CD4-positive, alpha-beta memory T cell (primary cell): ENCODE results near the gene ZCCHC13. TPM values are rescaled to one million over a fixed set of nuclear protein-coding genes. Genes with fewer than 3 reads are reported as not detected.
A peak's percentile ranks its signal among the peaks of the same experiment; 100 is the strongest.

ENCODE experiments used
- CTCF ChIA-PET: fragments of 350-600 bp; sonication (Branson Sonifier 250); formaldehyde crosslinking; loops from one replicate; lab custom pipeline; 2021; ENCODE audit warnings: inconsistent platforms; ENCODE audit not compliant: partially characterized antibody; lab: Charles Lee
- POLR2A ChIA-PET: fragments of 350-600 bp; sonication (Branson Sonifier 250); formaldehyde crosslinking; loops from one replicate; lab custom pipeline; 2021; ENCODE audit not compliant: partially characterized antibody; lab: Charles Lee
- DNase-seq, 5 donors: peaks; one replicate each; pipeline versions ENCODE4 v3.0.0 to v3.0.0-alpha.2; 2020 to 2022; ENCODE audit warnings: mixed read lengths in 1 of 5
- H3K27ac ChIP-seq: one replicate; pipeline ENCODE4 v1.7.0; 2013; ENCODE audit warnings: low read depth, low read length
- H3K27me3 ChIP-seq: 2 replicates; pipeline ENCODE4 v1.7.0; 2013; ENCODE audit warnings: mild to moderate bottlenecking, low read length, moderate library complexity; ENCODE audit not compliant: insufficient read depth
- H3K36me3 ChIP-seq: 2 replicates; pipeline ENCODE4 v1.7.0; 2013; ENCODE audit warnings: mild to moderate bottlenecking, low read length, moderate library complexity; ENCODE audit not compliant: insufficient read depth
- H3K4me1 ChIP-seq: 2 replicates; pipeline ENCODE4 v1.7.0; 2013; ENCODE audit warnings: mild to moderate bottlenecking, low read length, moderate library complexity; ENCODE audit not compliant: insufficient read depth
- H3K4me3 ChIP-seq, 2 donors: one replicate each; pipeline ENCODE4 v1.7.0; 2013; ENCODE audit warnings: low read length in 2 of 2, mild to moderate bottlenecking in 1 of 2
- H3K9me3 ChIP-seq, 2 donors: one replicate each; pipeline ENCODE4 v1.7.0; 2013; ENCODE audit warnings: low read length in 2 of 2, control low read depth in 1 of 2; ENCODE audit not compliant: control insufficient read depth in 1 of 2
- H3K27ac Mint-ChIP-seq, 7 donors: one replicate each; pipeline ENCODE4 v1.8.0; 2020 to 2021; ENCODE audit warnings: mixed read lengths in 7 of 7, mild to moderate bottlenecking in 6 of 7, inconsistent platforms in 3 of 7, moderate library complexity in 3 of 7
- H3K27me3 Mint-ChIP-seq, 2 donors: one replicate each; pipeline ENCODE4 v1.8.0; 2020 to 2021; ENCODE audit warnings: mixed read lengths in 2 of 2
- H3K36me3 Mint-ChIP-seq, 2 donors: one replicate each; pipeline ENCODE4 v1.8.0; 2020 to 2021; ENCODE audit warnings: mixed read lengths in 2 of 2, inconsistent platforms in 1 of 2, mild to moderate bottlenecking in 1 of 2
- H3K4me1 Mint-ChIP-seq, 4 donors: one replicate each; pipeline ENCODE4 v1.8.0; 2020 to 2021; ENCODE audit warnings: mixed read lengths in 4 of 4, mild to moderate bottlenecking in 1 of 4
- H3K4me3 Mint-ChIP-seq, 8 donors: one replicate each; pipeline ENCODE4 v1.8.0; 2020 to 2021; ENCODE audit warnings: mixed read lengths in 8 of 8, mild to moderate bottlenecking in 7 of 8, moderate library complexity in 6 of 8, inconsistent platforms in 3 of 8
- H3K9me3 Mint-ChIP-seq, 8 donors: one replicate each; pipeline ENCODE4 v1.8.0; 2020 to 2021; ENCODE audit warnings: mixed read lengths in 8 of 8, mild to moderate bottlenecking in 5 of 8, inconsistent platforms in 3 of 8, moderate library complexity in 1 of 8
- intact Hi-C: fragments of 100-400 bp; cut with micrococcal nuclease; formaldehyde crosslinking; loops from one replicate; pipeline ENCODE4 v1.15.1; 2023
- polyA plus RNA-seq, 2 donors: library from polyadenylated mRNA; unstranded; fragments of 300-500 nt; fragmentation: Illumina TruSeq; gene quantifications; one replicate each; pipeline ENCODE4 v1.2.3, GENCODE V29; 2021
- total RNA-seq, 2 experiments: library from RNA; stranded (reverse); gene quantifications; one replicate each; pipeline ENCODE4 v1.2.3, GENCODE V29; 2021

ZCCHC13 gene
- total and polyA plus RNA-seq, 4 experiments from 2014 or later = not detected

- intact Hi-C loops = loop anchor here (2.0 to 10.0 kb wide), 6 partner anchors 50 to 863 kb away; partner anchors contain the start of genes ABCB7 and RLIM
- DNase-seq = peak; percentile 81 to 88 (median 85)
- Mint-ChIP-seq H3K27ac (peak overlapping the region; percentile 94 to 98 (median 98)), H3K9me3 (no peaks in the 10 kb centered on the region), H3K27me3 (no peaks in the 10 kb centered on the region), H3K4me1 (peaks cover 5 to 34% (median 13%) of the 10 kb centered on the region in 4 donors), H3K4me3 (peak overlapping the region; percentile 90 to 100 (median 96)), H3K36me3 (peaks cover 0 to 23% of the 10 kb centered on the region in 2 donors)
- peaks cover 4% of the 10 kb centered on the region for H3K36me3 ChIP-seq
- ChIA-PET POLR2A (interaction anchor here (0.9 to 1.8 kb wide), 5 partner anchors 20 to 1856 kb away, joined by 3 to 8 read pairs (median 4); partner anchors contain the start of gene RLIM), CTCF (interaction anchor here (0.6 kb wide), 1 partner anchor 33 kb away, joined by 3 read pairs; no protein-coding TSS in a partner anchor)
- peak overlapping the region; percentile 94 to 96 for H3K4me3 ChIP-seq
- H3K27me3 ChIP-seq = no peaks in the 10 kb centered on the region
- H3K9me3 ChIP-seq = no peaks in the 10 kb centered on the region
- peak overlapping the region; percentile 84 for H3K27ac ChIP-seq
- H3K4me1 ChIP-seq = peaks cover 28% of the 10 kb centered on the region
These were observed 11.8 kb upstream of the ZCCHC13 start for GRCh38 chrX:74291964-74292807.

GRCh38 chrX:74292808-74293123 is 11.2 kb upstream of the ZCCHC13 start:
- H3K27me3 ChIP-seq = no peaks in the 10 kb centered on the region
- no peaks in the 10 kb centered on the region for H3K27me3 Mint-ChIP-seq
- H3K4me3 Mint-ChIP-seq = peak overlapping the region; percentile 90 to 100 (median 96)
- peaks cover 0 to 21% of the 10 kb centered on the region in 2 donors for H3K36me3 Mint-ChIP-seq
- peak overlapping the region; percentile 94 to 98 (median 98) for H3K27ac Mint-ChIP-seq
- no peak for DNase-seq
- H3K4me1 Mint-ChIP-seq = peaks cover 4 to 34% (median 12%) of the 10 kb centered on the region in 4 donors
- H3K4me1 ChIP-seq = peaks cover 24% of the 10 kb centered on the region
- POLR2A ChIA-PET = interaction anchor here (1.1 to 1.8 kb wide), 2 partner anchors 27 to 322 kb away, joined by 3 to 8 read pairs; partner anchors contain the start of gene RLIM
- peaks cover 0 to under 1% (median 0%) of the 10 kb centered on the region in 8 donors for H3K9me3 Mint-ChIP-seq
- H3K9me3 ChIP-seq = no peaks in the 10 kb centered on the region
- CTCF ChIA-PET = interaction anchor here (0.6 kb wide), 1 partner anchor 32 kb away, joined by 3 read pairs; no protein-coding TSS in a partner anchor
- intact Hi-C loops = loop anchor here (2.0 to 10.0 kb wide), 6 partner anchors 50 to 862 kb away; partner anchors contain the start of genes ABCB7 and RLIM
- peak overlapping the region; percentile 94 to 96 for H3K4me3 ChIP-seq
- peak overlapping the region; percentile 84 for H3K27ac ChIP-seq
- H3K36me3 ChIP-seq = peaks cover 4% of the 10 kb centered on the region

GRCh38 chrX:74293343-74293946 is 10.5 kb upstream of the ZCCHC13 start:
- ChIA-PET CTCF (no interaction called here), POLR2A (no interaction called here)
- Histone ChIP-seq H3K27me3 (no peaks in the 10 kb centered on the region), H3K4me1 (peaks cover 18% of the 10 kb centered on the region), H3K36me3 (no peaks in the 10 kb centered on the region), H3K27ac (peak overlapping the region; percentile 84), H3K9me3 (no peaks in the 10 kb centered on the region), H3K4me3 (peak overlapping the region; percentile 94 to 96)
- intact Hi-C loops = loop anchor here (2.0 to 10.0 kb wide), 6 partner anchors 49 to 861 kb away; partner anchors contain the start of genes ABCB7 and RLIM
- H3K27me3 Mint-ChIP-seq = no peaks in the 10 kb centered on the region
- peak overlapping the region; percentile 90 to 100 (median 96) for H3K4me3 Mint-ChIP-seq
- H3K27ac Mint-ChIP-seq = peak overlapping the region; percentile 86 to 98 (median 92)
- peaks cover 4 to 27% (median 7%) of the 10 kb centered on the region in 4 donors for H3K4me1 Mint-ChIP-seq
- H3K36me3 Mint-ChIP-seq = peaks cover 0 to 21% of the 10 kb centered on the region in 2 donors
- H3K9me3 Mint-ChIP-seq = peaks cover 0 to 2% (median 0%) of the 10 kb centered on the region in 8 donors
- peak; percentile 41 to 71 (median 49) for DNase-seq

- no peaks in the 10 kb centered on the region for H3K36me3 ChIP-seq
- H3K4me1 ChIP-seq = peaks cover 1% of the 10 kb centered on the region
- no peak overlapping the region for H3K4me3 ChIP-seq
- no peaks in the 10 kb centered on the region for H3K27me3 Mint-ChIP-seq
- POLR2A ChIA-PET = no interaction called here
- no peak overlapping the region for H3K4me3 Mint-ChIP-seq
- no peak overlapping the region for H3K27ac Mint-ChIP-seq
- CTCF ChIA-PET = no interaction called here
- peaks cover 0 to 21% of the 10 kb centered on the region in 2 donors for H3K36me3 Mint-ChIP-seq
- H3K27me3 ChIP-seq = no peaks in the 10 kb centered on the region
- H3K9me3 ChIP-seq = no peaks in the 10 kb centered on the region
- H3K27ac ChIP-seq = no peak overlapping the region
- peaks cover 0 to 22% (median 4%) of the 10 kb centered on the region in 4 donors for H3K4me1 Mint-ChIP-seq
- intact Hi-C loops = loop anchor here (10.0 kb wide), 2 partner anchors 260 to 860 kb away; partner anchors contain the start of gene ABCB7
- DNase-seq = no peak
- H3K9me3 Mint-ChIP-seq = peaks cover 0 to 2% (median 0%) of the 10 kb centered on the region in 8 donors
These were observed 8.9 kb upstream of the ZCCHC13 start for GRCh38 chrX:74295101-74295500.

- peak overlapping the region in 1 of 7 donors; percentile 66 for H3K27ac Mint-ChIP-seq
- ChIA-PET POLR2A (no interaction called here), CTCF (interaction anchor here (0.7 kb wide), 1 partner anchor 66 kb away, joined by 3 read pairs; no protein-coding TSS in a partner anchor)
- H3K4me1 ChIP-seq = no peaks in the 10 kb centered on the region
- H3K4me3 Mint-ChIP-seq = no peak overlapping the region
- peaks cover 0 to 4% of the 10 kb centered on the region in 2 donors for H3K36me3 Mint-ChIP-seq
- peaks cover 0 to 8% (median 3%) of the 10 kb centered on the region in 4 donors for H3K4me1 Mint-ChIP-seq
- no peaks in the 10 kb centered on the region for H3K27me3 ChIP-seq
- DNase-seq = no peak
- no peak overlapping the region for H3K4me3 ChIP-seq
- no peaks in the 10 kb centered on the region for H3K36me3 ChIP-seq
- H3K9me3 Mint-ChIP-seq = peaks cover 0 to 2% (median 0%) of the 10 kb centered on the region in 8 donors
- intact Hi-C loops = loop anchor here (10.0 kb wide), 2 partner anchors 257 to 857 kb away; partner anchors contain the start of gene ABCB7
- no peaks in the 10 kb centered on the region for H3K27me3 Mint-ChIP-seq
- no peaks in the 10 kb centered on the region for H3K9me3 ChIP-seq
- H3K27ac ChIP-seq = no peak overlapping the region
These were observed 6.2 kb upstream of the ZCCHC13 start for GRCh38 chrX:74297766-74298165.

- intact Hi-C loops = no loop called here
- H3K4me3 ChIP-seq = no peak overlapping the region
- H3K27ac ChIP-seq = no peak overlapping the region
- ChIA-PET POLR2A (no interaction called here), CTCF (no interaction called here)
- no peaks in the 10 kb centered on the region for H3K9me3 ChIP-seq
- H3K9me3 Mint-ChIP-seq = peaks cover 0 to 2% (median 0%) of the 10 kb centered on the region in 8 donors
- no peaks in the 10 kb centered on the region for H3K36me3 Mint-ChIP-seq
- H3K27ac Mint-ChIP-seq = no peak overlapping the region
- H3K27me3 ChIP-seq = no peaks in the 10 kb centered on the region
- no peak for DNase-seq
- peaks cover 0 to 1% (median under 1%) of the 10 kb centered on the region in 4 donors for H3K4me1 Mint-ChIP-seq
- H3K36me3 ChIP-seq = no peaks in the 10 kb centered on the region
- no peaks in the 10 kb centered on the region for H3K27me3 Mint-ChIP-seq
- H3K4me1 ChIP-seq = no peaks in the 10 kb centered on the region
- no peak overlapping the region for H3K4me3 Mint-ChIP-seq
These were observed 3.1 kb upstream of the ZCCHC13 start for GRCh38 chrX:74300869-74301268.
